Esophagus muscularis mucosa (tissue), 4 donors: ENCODE measurements around the gene PDE4D. TPM values are rescaled to one million over a fixed set of nuclear protein-coding genes. Genes with fewer than 3 reads are reported as not detected.
"Not testable (repeated sequence)": the region's sequence is repeated elsewhere in the genome, so short reads cannot be mapped to it uniquely, and the experiment has no call there.

ENCODE experiments used
- DNase-seq: peaks from one replicate; pipeline ENCODE4 v3.0.0-alpha.2; 2017; ENCODE audit errors: extremely low spot score
- H3K27ac ChIP-seq, 4 donors: fragments of 200-600 bp; sonication (generic); replicated peaks in 1 of 4; 1 replicate in 3 of 4; 2 replicates in 1 of 4; pipeline ENCODE4 v1.5.1; 2016 to 2019; ENCODE audit warnings: mild to moderate bottlenecking in 1 of 4
- H3K27me3 ChIP-seq, 4 donors: fragments of 200-600 bp; sonication (generic); one replicate each; pipeline versions ENCODE4 v1.5.1 to v1.6.0; 2016 to 2019
- H3K36me3 ChIP-seq, 4 donors: fragments of 200-600 bp; sonication (generic); one replicate each; pipeline ENCODE4 v1.5.1; 2016 to 2019
- H3K4me1 ChIP-seq, 4 donors: fragments of 200-600 bp; sonication (generic); one replicate each; pipeline ENCODE4 v1.5.1; 2016 to 2019
- H3K4me3 ChIP-seq, 4 donors: fragments of 200-600 bp; sonication (generic); 1 replicate in 2 of 4; 2 replicates in 2 of 4; pipeline ENCODE4 v1.5.1; 2016 to 2019; ENCODE audit warnings: mild to moderate bottlenecking in 4 of 4, moderate library complexity in 1 of 4
- H3K9me3 ChIP-seq, 4 donors: fragments of 200-600 bp; sonication (generic); 1 replicate in 3 of 4; 2 replicates in 1 of 4; pipeline ENCODE4 v1.5.1; 2016 to 2019
- EP300 ChIP-seq: sonication (generic); formaldehyde crosslinking; IDR thresholded peaks from one replicate; pipeline ENCODE4 v1.6.1; 2017; ENCODE audit warnings: antibody characterized with exemption
- POLR2A ChIP-seq: fragments of 450-650 bp; IDR thresholded peaks from one replicate; pipeline ENCODE4 v1.6.1; 2017; ENCODE audit warnings: antibody characterized with exemption, moderate library complexity, mild to moderate bottlenecking, low read depth
- POLR2AphosphoS5 ChIP-seq, 2 donors: sonication (generic); formaldehyde crosslinking; IDR thresholded peaks; one replicate each; pipeline ENCODE4 v1.6.1; 2017; ENCODE audit warnings: antibody characterized with exemption in 2 of 2
- WGBS: methylation state at CpG from one replicate; pipeline ENCODE4 v1.1.5; 2018; 5-methylcytosine and 5-hydroxymethylcytosine counted together
- intact Hi-C: fragments of 100-400 bp; cut with DNase I; formaldehyde crosslinking; loops from one replicate; pipeline ENCODE4 v1.15.1; 2023
- total RNA-seq, 4 donors: library from RNA; depleted of rRNA; stranded (reverse); fragments of >200 nt; gene quantifications; one replicate each; pipeline versions ENCODE4 v1.1.0 to v1.2.1, GENCODE V29; 2016
- TF ChIP-seq, protein P1 (sequence below), 3 experiments: fragments of 200-600 bp in 2 of 3; fragments of 450-650 bp in 1 of 3; sonication (generic) in 2 of 3; IDR thresholded peaks; one replicate each; pipeline ENCODE4 v1.5.1; 2017 to 2019; ENCODE audit warnings: antibody characterized with exemption in 3 of 3, mild to moderate bottlenecking in 2 of 3, moderate library complexity in 1 of 3

Gene PDE4D
- total RNA-seq, 4 donors from 2014 or later: 39.2 to 87.0 (median 50.2) TPM

GRCh38 chr5:59000211-59000610, 893.3 kb downstream of the PDE4D start:
- Histone ChIP-seq H3K27me3 (no peaks in the 10 kb centered on the region), H3K4me3 (no peak overlapping the region), H3K9me3 (no peaks in the 10 kb centered on the region), H3K4me1 (peaks cover 8 to 51% (median 27%) of the 10 kb centered on the region in 4 donors), H3K36me3 (no peaks in the 10 kb centered on the region), H3K27ac (no peak overlapping the region)
- DNase-seq: no peak
- intact Hi-C loops: no loop called here
- WGBS: 95% methylated on average over 3 of the region's 3 CpGs
- no peak for TF ChIP-seq EP300

GRCh38 chr5:58999804-59000203, 893.7 kb downstream of the PDE4D start:
- intact Hi-C loops: no loop called here
- TF ChIP-seq, protein P1, sequence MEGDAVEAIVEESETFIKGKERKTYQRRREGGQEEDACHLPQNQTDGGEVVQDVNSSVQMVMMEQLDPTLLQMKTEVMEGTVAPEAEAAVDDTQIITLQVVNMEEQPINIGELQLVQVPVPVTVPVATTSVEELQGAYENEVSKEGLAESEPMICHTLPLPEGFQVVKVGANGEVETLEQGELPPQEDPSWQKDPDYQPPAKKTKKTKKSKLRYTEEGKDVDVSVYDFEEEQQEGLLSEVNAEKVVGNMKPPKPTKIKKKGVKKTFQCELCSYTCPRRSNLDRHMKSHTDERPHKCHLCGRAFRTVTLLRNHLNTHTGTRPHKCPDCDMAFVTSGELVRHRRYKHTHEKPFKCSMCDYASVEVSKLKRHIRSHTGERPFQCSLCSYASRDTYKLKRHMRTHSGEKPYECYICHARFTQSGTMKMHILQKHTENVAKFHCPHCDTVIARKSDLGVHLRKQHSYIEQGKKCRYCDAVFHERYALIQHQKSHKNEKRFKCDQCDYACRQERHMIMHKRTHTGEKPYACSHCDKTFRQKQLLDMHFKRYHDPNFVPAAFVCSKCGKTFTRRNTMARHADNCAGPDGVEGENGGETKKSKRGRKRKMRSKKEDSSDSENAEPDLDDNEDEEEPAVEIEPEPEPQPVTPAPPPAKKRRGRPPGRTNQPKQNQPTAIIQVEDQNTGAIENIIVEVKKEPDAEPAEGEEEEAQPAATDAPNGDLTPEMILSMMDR (IDR thresholded peaks at IDR 0.05): no peak
- TF ChIP-seq POLR2A (no peak), POLR2AphosphoS5 (IDR thresholded peaks at IDR 0.05) (no peak), EP300 (no peak)
- Histone ChIP-seq H3K36me3 (no peaks in the 10 kb centered on the region), H3K27me3 (no peaks in the 10 kb centered on the region), H3K27ac (no peak overlapping the region), H3K4me1 (peaks cover 8 to 47% (median 26%) of the 10 kb centered on the region in 4 donors), H3K4me3 (no peak overlapping the region), H3K9me3 (no peaks in the 10 kb centered on the region)
- 96% methylated on average over 7 of the region's 7 CpGs for WGBS
- DNase-seq: no peak

DNA sequence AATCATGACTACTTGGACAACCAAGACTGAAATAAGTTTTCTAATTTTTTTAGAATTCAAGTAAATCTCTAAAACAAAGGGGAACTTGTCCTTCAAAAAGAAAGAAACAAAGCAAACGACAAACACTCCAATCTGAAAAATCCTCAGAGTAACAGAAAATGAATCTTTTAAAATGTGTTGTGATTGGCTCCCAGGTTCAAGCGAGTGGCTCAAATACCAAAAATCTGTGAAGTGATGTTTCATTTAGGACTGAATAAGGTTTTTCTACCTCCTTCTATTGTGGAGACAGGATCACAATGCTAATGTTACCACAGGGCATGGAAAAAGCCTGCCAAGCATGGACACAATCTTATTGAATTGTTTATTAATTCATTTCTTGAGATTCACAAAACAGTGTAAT, 895.0 kb downstream of the PDE4D start:
- intact Hi-C loops: no loop called here
- TF ChIP-seq, protein P1 (IDR thresholded peaks at IDR 0.05): no peak
- TF ChIP-seq EP300 (no peak), POLR2AphosphoS5 (IDR thresholded peaks at IDR 0.05) (no peak), POLR2A (no peak)
- 77% methylated on average over 2 of the region's 2 CpGs for WGBS
- peaks cover 8 to 42% (median 24%) of the 10 kb centered on the region in 4 donors for H3K4me1 ChIP-seq
- no peaks in the 10 kb centered on the region for H3K27me3 ChIP-seq
- H3K36me3 ChIP-seq: no peaks in the 10 kb centered on the region
- no peak overlapping the region for H3K4me3 ChIP-seq
- H3K9me3 ChIP-seq: no peaks in the 10 kb centered on the region
- H3K27ac ChIP-seq: no peak overlapping the region
- no peak for DNase-seq

GRCh38 chr5:58995779-58996178, 897.7 kb downstream of the PDE4D start:
- H3K36me3 ChIP-seq, H3K27me3 ChIP-seq, H3K27ac ChIP-seq, DNase-seq, H3K4me3 ChIP-seq, intact Hi-C loops, H3K9me3 ChIP-seq: not testable (repeated sequence)
- 94% methylated on average over 3 of the region's 3 CpGs for WGBS
- H3K4me1 ChIP-seq: peaks cover 0 to 17% (median 4%) of the 10 kb centered on the region in 4 donors

- intact Hi-C loops: no loop called here
- Histone ChIP-seq H3K36me3 (peaks cover 0 to 25% (median 10%) of the 10 kb centered on the region in 4 donors), H3K27me3 (no peaks in the 10 kb centered on the region), H3K4me1 (peaks cover 0 to 3% (median 0%) of the 10 kb centered on the region in 4 donors), H3K9me3 (no peaks in the 10 kb centered on the region), H3K4me3 (no peak overlapping the region), H3K27ac (no peak overlapping the region)
- no peak for TF ChIP-seq EP300
- TF ChIP-seq, protein P1 (IDR thresholded peaks at IDR 0.05): no peak
- TF ChIP-seq POLR2A: no peak
- TF ChIP-seq POLR2AphosphoS5 (IDR thresholded peaks at IDR 0.05): no peak
- no peak for DNase-seq
- 86% methylated on average over 1 of the region's 1 CpG for WGBS
Observed at GRCh38 chr5:58993461-58993860, 900.1 kb downstream of the PDE4D start.

GRCh38 chr5:58988938-58989337, 904.6 kb downstream of the PDE4D start:
- 100% methylated on average over 2 of the region's 2 CpGs for WGBS
- Histone ChIP-seq H3K27me3 (no peaks in the 10 kb centered on the region), H3K27ac (no peak overlapping the region), H3K4me1 (no peaks in the 10 kb centered on the region), H3K9me3 (no peaks in the 10 kb centered on the region), H3K36me3 (peaks cover 0 to 49% (median 19%) of the 10 kb centered on the region in 4 donors), H3K4me3 (no peak overlapping the region)
- no peak for DNase-seq
- intact Hi-C loops: no loop called here
- TF ChIP-seq POLR2A: no peak
- TF ChIP-seq, protein P1 (IDR thresholded peaks at IDR 0.05): no peak
- no peak for TF ChIP-seq POLR2AphosphoS5 (IDR thresholded peaks at IDR 0.05)
- no peak for TF ChIP-seq EP300
